ENCODE measurements around the gene GLIS2. TPM values are rescaled to one million over a fixed set of nuclear protein-coding genes. Genes with fewer than 3 reads are reported as not detected.

Gene GLIS2
- total RNA-seq, 1 experiment from 2014 or later, result 23.0 TPM

DNA sequence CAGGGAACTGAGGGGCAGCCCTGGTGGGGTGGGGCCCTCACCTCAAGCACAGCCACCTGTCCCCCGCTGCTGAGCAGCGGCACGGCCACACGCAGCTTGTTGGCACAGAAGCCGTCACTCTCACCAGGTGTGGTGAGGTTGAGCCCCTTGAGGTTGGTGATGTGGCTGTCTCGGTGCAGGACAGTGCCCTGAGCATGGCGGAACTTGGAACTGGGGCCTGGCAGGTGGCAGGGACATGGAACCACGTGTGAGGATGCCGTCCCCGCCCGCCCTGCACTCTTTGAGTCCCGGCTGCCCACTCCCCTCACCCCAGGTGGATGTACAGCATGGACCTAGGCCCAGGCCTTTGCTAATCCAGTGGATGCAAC lies 46.1 kb downstream of the GLIS2 start:
- POLR2A ChIA-PET, result no interaction called here
- DNase-seq (ENCODE audit: low spot score), result no peak
- ATAC-seq, result no peak
- Mint-ChIP-seq H3K4me3 (no peak overlapping the region), H3K27me3 (ENCODE audit: low read depth) (no peaks in the 10 kb centered on the region), H3K4me1 (no peaks in the 10 kb centered on the region), H3K9me3 (no peaks in the 10 kb centered on the region), H3K27ac (no peak overlapping the region), H3K36me3 (peaks cover 2% of the 10 kb centered on the region; the same call in 1 of the 2 replicates)
- TF ChIP-seq, protein P1, sequence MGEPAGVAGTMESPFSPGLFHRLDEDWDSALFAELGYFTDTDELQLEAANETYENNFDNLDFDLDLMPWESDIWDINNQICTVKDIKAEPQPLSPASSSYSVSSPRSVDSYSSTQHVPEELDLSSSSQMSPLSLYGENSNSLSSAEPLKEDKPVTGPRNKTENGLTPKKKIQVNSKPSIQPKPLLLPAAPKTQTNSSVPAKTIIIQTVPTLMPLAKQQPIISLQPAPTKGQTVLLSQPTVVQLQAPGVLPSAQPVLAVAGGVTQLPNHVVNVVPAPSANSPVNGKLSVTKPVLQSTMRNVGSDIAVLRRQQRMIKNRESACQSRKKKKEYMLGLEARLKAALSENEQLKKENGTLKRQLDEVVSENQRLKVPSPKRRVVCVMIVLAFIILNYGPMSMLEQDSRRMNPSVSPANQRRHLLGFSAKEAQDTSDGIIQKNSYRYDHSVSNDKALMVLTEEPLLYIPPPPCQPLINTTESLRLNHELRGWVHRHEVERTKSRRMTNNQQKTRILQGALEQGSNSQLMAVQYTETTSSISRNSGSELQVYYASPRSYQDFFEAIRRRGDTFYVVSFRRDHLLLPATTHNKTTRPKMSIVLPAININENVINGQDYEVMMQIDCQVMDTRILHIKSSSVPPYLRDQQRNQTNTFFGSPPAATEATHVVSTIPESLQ (CRISPR knock-in tag; IDR thresholded peaks at IDR 0.05), result no peak
- TF ChIP-seq, protein P2, sequence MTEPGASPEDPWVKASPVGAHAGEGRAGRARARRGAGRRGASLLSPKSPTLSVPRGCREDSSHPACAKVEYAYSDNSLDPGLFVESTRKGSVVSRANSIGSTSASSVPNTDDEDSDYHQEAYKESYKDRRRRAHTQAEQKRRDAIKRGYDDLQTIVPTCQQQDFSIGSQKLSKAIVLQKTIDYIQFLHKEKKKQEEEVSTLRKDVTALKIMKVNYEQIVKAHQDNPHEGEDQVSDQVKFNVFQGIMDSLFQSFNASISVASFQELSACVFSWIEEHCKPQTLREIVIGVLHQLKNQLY (CRISPR knock-in tag; IDR thresholded peaks at IDR 0.05), result no peak
- TF ChIP-seq, protein P3, sequence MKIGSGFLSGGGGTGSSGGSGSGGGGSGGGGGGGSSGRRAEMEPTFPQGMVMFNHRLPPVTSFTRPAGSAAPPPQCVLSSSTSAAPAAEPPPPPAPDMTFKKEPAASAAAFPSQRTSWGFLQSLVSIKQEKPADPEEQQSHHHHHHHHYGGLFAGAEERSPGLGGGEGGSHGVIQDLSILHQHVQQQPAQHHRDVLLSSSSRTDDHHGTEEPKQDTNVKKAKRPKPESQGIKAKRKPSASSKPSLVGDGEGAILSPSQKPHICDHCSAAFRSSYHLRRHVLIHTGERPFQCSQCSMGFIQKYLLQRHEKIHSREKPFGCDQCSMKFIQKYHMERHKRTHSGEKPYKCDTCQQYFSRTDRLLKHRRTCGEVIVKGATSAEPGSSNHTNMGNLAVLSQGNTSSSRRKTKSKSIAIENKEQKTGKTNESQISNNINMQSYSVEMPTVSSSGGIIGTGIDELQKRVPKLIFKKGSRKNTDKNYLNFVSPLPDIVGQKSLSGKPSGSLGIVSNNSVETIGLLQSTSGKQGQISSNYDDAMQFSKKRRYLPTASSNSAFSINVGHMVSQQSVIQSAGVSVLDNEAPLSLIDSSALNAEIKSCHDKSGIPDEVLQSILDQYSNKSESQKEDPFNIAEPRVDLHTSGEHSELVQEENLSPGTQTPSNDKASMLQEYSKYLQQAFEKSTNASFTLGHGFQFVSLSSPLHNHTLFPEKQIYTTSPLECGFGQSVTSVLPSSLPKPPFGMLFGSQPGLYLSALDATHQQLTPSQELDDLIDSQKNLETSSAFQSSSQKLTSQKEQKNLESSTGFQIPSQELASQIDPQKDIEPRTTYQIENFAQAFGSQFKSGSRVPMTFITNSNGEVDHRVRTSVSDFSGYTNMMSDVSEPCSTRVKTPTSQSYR (CRISPR knock-in tag; IDR thresholded peaks at IDR 0.05), result no peak
- TF ChIP-seq PRDM15 (CRISPR knock-in tag; IDR thresholded peaks at IDR 0.05) (no peak), KAT7 (CRISPR knock-in tag; IDR thresholded peaks at IDR 0.05; ENCODE audit: borderline replicate concordance) (no peak), GTF2I (CRISPR knock-in tag; conservative IDR thresholded peaks at IDR 0.05) (no peak), TEAD4 (CRISPR knock-in tag; IDR thresholded peaks at IDR 0.05) (no peak), SOX15 (CRISPR knock-in tag; IDR thresholded peaks at IDR 0.05) (no peak), ERG (CRISPR knock-in tag; IDR thresholded peaks at IDR 0.05) (no peak), NR2C2 (CRISPR knock-in tag; IDR thresholded peaks at IDR 0.05) (no peak), ELF4 (CRISPR knock-in tag; IDR thresholded peaks at IDR 0.05; ENCODE audit: low read depth) (no peak), ZNF121 (CRISPR knock-in tag; IDR thresholded peaks at IDR 0.05) (no peak), MYBL2 (CRISPR knock-in tag; IDR thresholded peaks at IDR 0.05) (no peak)
- TF ChIP-seq, protein P4, sequence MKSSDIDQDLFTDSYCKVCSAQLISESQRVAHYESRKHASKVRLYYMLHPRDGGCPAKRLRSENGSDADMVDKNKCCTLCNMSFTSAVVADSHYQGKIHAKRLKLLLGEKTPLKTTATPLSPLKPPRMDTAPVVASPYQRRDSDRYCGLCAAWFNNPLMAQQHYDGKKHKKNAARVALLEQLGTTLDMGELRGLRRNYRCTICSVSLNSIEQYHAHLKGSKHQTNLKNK (CRISPR knock-in tag; IDR thresholded peaks at IDR 0.05), result no peak
- CTCF ChIA-PET, result interaction anchor here (0.8 to 5.6 kb wide), 4 partner anchors 16 to 42 kb away, joined by 3 to 322 read pairs (median 56); no protein-coding TSS in a partner anchor
